DMS114 treated with DMSO at 0.1 percent for 48 hours (cell line): Measurements from ENCODE around the gene HECW1.
"Not testable (repeated sequence)": the region's sequence is repeated elsewhere in the genome, so short reads cannot be mapped to it uniquely, and the experiment has no call there.

Experiments
- DNase-seq: peaks from one replicate; lab custom pipeline; 2025; ENCODE audit not compliant: unreplicated experiment; lab: John Stamatoyannopoulos, UW

Gene HECW1

DNA sequence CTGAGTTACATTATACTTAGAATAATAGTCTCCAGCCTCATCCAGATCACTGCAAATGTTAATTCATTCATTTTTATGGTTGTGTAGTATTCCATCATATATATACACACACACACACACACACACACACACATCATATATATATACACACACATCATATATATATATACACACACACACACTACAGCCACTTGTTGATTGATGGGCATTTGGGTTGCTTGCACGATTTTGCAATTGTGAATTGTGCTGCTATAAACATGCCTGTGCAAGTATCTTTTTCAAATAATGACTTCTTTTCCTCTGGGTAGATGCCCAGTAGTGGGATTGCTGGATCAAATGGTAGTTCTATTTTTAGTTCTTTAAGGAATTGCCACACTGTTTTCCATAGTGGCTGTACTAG, 233.2 kb downstream of the HECW1 start:
- not testable (repeated sequence) for DNase-seq

DNA sequence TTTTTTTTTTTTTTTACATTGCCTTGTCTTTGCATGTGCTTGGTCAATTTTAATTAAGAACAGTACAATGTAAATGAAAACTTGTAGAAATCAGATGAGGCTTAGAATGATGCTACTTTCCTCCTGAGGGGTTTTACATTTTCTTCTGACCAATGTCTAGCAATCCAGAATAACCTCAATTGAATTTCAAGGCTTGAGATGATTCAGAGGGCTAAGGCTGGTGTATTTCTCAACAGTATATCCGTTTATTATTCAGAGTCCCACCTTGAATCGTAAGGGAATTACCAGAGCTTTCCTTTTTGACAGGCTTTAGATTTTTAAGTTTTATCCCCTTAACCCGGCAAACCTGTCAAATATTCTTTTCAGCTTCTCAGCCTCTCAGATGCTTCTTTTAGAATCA, 239.2 kb downstream of the HECW1 start:
- DNase-seq: no peak

DNA sequence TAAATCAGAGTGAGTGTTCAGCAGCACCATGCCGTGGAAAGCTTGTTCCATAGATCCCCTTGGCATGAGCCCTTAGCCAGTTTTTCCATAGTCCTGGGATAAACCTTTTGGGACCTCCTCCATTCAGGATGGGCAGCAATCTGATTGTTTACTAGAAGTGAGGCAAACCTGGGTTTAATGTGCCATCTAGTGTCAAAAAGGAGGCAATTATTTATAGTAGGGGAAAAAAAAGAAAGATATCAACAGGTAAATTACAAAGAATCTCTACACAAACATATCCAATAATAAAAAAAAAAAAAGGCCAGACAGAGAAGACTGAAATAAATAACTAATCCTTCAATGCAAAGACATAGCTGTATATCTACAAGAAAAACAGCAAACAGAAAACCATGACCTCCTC, 241.5 kb downstream of the HECW1 start:
- no peak for DNase-seq

DNA sequence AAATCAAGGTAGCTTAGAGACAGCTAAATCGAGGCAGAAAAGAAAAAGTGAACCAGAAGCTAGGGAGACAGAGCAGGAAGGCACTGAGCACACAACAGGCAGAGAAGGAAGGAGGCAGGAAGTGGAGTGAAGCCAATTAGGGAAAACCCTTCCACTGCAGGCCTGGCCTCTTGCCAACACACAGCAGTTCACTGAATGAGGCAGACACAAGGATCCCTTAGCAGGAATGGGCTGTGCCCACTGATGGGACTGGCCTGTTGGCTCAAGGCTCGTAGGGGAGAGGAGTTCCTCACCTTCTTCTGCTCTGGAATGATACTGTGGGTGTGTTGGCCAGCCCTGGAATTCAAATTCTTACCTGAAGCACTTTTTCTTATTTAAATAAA, 250.2 kb downstream of the HECW1 start:
- DNase-seq: no peak

DNA sequence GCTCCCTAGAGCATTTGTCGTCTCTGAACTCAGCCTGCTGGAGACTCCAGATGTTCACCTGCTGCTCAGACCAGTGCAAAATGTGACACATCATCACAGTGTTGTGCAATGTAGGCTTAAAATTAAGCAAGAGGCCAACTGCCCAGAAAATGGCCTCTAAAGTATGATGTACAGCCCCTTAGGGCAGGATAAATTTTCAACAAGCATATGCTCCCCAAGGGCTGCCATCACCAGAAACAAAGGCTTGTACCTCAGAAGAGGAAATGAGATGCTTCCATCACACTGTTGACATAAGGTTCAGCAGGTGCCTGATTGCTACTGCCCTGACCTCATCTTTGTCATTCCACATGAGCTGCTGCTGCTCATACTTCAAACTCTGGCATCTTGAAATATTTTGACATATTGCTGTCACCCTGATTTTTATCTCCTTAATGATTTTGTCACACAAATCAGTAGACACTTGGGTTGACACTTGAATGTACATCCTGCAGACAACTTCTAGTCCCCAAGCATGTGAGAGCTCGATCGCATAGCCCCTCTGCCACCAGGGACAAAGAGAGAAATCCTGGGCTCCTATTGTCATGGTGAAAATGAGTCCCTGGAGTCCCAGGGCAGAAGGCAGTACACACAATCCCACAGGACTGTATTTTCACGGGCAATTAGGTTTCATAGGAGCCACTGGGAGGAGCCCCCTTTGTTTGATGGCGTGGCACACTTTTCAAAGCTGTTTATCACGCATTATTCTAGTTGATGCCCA, 250.8 kb downstream of the HECW1 start:
- no peak for DNase-seq

DNA sequence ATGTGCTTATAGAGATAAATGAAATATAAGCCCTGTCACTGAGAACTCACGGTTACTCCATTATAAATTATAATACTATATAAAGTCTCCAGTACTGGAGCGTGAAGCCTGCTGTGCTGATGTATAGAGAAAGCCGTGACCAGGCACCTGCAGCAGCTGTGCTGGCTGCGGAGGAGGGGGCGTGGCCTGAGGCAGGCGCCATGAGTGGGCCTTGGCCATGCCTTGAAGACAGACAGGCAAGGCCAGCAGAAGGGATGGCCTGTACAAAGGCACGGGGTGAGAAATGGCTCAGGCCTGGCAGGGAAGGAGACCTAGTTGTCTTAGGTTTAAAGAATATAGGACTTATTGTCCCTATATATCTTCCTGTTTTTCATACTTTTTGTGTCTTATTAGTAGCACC, 251.9 kb downstream of the HECW1 start:
- no peak for DNase-seq

DNA sequence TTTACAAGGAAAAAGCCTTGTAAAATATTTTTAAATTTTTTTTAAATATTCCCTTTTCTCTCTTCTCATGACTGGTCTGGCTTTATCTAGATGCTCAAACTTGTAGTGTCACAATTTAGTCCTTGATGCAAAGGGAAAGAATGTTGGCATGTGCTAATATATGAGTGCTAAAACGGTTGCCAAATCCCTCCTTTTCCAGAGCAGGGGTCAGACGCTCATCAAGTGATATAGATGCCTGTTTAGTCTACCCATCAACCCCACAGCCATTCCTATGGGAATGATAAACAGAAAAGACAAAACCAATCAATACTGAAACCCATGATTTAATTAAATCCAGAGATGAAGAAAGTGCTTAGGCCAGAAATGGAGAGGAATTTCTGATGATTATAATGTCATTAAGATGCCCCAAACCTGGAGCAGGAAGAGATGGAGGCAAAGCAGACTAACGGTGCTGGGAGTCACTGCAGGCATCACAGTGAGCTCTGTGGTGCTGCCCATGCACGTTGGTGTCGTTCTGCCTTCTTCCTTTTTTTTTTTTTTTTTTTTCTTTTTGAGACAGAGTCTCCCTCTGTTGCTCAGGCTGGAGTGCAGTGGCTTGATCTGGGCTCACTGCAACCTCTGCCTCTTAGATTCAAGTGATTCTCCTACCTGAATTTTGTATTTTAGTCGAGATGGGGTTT, 260.4 kb downstream of the HECW1 start:
- no peak for DNase-seq

DNA sequence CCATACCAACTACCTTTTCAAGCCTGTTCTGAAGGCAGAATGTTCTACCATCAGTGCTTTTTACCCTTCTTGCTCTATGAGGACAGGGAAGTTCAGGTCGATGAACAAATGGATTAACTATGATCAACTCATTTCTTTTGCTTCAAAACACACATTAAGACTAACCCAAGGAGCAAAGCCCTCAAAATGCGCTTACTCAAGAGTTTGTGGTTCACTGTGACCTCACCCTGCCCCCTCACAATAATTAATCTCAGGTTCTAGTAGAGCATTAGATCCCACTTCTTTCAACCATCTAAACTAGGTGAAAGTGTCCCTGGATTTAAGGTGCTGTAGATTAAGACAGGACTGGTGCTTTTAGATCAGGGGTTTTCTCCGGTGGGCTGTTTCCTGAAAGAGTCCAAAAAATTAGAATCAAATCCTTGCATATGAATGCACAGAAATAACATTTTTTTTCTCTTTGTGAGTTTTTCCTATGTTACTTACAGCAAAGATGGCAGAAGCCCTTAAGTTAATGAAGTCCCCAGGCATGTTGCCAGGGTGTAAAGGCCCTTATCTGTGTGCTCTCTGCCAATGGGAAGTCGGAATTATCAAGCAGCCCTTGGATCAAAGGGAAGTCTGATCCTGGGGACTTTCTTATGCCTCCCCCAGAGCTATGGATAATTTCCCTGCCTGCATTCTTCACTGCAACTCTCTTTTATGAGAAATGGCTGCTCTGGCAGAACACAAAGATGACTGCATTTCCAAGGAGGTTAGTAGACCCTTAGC, 264.9 kb downstream of the HECW1 start:
- no peak for DNase-seq

DNA sequence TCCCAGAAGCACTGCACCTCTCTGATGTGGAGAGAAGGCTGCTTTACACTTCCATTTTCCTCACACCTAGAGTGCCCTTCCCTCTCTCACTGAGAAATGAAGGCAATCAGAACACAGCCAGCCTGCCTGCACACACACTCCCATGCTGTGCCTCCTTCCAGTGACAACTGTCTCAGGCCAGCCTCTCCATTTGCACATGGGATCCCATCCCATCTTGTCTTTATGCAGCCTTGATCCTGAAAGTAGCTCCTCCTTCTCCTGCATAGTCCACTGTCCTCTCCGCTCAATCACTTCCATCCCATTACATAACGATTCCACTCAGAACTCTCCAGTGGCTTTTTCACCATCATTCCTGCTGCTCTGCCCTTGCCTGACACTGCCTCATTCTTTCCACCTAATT, 266.8 kb downstream of the HECW1 start:
- DNase-seq: no peak

DNA sequence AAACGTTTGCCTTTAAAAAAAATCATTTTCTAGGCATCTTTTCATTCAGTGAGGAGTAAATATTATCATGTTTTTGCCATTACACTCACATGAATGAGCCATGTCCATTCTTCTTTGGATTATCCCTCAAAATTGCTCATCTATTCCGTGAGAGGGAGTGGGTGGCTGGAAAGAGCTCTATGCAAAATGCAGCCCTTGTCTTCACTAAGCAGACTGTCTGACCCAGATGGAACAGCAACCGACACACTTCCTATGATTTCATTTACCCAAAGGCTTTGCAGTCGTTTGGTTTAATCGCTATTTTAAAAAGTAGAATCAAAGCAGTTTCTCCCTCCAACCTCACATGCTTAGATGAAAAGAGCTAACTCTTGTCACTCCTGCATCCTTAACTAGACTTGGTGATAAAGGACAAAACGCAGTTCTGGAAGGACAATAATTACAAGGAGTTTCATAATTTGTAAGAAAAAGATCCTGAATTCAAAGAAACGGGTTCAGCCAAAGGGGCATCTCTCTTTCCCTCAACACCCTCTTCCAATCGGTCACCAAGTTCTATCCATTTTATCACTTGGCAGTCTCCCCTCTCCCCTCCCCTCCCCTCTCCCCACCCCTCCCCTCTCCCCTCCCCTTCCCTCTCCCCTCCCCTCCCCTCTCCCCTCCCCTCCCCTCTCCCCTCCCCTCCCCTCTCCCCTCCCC, 272.3 kb downstream of the HECW1 start:
- DNase-seq: no peak

DNA sequence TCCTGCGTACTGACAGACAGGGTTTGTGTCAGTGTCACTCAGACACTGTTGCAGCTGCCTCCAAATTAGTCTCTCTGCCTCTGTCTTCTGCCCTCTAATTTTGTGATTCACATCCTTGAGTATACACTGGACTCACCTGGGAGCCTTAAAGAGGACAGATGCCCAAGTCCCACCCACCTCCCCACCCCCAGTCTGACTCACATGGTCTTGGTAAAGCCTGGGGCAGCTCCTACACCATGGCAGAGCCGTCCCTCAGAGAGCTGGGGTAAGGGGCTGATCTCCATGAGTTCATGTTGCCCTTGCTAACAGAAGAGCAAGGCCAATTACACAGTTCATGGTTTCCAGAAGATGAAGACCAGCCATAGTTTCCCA, 272.8 kb downstream of the HECW1 start:
- DNase-seq: no peak

DNA sequence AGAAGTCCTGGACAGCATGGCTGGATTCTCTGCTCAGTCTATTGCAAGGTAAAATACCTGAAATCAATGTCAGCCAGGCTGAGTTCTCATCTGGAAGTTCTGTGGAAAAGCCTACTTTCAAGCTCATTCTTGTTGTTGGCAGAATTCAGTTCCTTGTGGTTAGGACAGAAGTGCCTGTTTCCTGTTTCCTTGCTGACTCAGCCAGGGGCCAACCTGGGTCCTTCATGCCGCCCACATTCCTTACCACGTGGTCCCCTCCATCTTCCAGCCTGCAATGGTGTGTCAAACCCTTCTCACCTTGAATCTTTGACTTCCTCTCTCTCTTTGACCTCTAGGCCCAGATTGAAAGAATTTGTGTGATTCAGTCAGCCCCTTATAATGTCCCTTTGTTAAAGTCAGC, 273.4 kb downstream of the HECW1 start:
- no peak for DNase-seq

DNA sequence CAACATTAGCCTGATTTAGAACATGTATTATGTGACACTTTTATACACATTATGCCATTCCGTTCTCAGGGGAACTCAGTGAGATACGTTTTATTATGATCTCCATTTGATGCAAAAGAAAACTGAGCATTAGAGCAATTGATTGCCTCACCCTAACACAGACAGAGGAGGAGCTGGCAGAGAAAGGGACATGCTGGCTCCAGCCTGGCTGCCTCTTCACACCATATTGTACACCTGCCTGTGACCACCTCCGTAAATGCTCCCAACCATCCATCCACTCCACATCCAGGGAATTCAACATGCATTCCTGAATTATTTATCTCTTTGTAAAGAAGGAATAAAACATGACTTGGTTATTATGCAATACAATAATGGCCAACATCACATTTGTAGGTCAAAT, 275.5 kb downstream of the HECW1 start:
- no peak for DNase-seq

DNA sequence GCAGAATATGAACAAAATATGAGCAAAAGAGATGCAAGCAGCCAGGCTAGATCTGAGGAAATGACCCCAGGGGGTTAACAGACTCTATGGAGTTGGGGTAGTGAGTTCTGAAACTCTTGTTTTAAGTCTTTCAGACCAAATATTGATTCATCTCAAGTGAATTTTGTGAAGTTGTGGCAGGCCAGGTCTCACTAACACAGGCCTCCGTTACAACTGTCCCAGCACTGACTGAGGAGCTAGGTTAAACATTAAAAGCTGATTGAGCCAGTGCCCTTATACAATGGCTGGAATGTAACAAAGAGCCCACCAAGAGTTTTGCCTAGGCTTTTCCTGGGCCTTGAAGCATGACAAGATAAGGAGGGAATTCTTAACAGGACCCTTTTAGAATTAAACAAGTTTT, 278.1 kb downstream of the HECW1 start:
- no peak for DNase-seq

DNA sequence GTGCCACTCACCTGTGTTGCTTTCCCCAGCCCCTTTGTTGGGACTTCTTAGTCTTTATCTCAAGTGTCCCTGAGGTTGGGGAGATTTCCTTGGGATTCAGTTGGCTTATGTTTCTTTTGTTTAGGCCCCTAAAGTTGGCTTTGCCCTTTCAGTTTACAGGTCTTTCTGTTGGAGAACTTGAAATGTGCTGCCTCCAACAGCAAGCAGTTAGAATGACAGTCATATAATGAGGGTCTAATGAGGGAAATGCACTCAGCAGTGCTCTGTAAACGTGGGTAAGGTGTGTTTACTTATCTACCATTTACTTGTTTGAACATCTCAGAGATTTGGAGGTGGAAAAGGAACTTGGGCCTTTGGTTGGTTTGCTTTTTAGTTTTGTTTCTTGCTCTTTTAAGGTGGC, 279.1 kb downstream of the HECW1 start:
- DNase-seq: no peak

DNA sequence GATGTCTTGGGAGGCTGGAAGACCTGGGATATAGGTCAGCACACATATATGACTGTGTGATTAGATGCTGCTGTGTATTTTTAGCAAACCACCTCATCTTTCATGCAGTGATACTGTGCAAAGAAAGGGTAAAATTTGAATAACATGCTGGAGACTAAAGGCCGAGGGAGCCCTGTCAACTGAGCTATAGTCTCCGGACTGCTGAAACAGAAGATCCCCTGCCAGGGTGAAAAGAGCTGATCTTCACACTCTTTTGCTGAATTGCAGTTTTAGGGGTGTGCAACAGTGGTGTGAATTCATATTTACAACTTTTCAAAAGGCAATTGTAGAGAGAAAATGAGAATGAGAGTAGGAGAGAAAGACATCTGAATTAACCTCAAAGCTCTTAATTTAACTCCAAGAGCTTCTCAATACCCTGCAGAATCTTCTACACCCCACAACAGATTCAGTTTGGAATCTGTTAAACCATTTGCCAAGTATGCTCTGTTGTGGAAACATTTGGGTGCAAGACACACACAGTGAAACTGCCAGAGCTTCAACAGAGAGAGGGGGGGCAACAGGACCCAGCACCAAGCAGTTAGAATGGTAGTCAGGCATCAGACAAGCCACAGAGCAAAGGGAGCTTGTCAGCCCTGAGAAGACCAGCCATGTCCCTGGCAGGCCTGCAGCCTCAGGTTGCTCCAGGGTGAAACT, 280.3 kb downstream of the HECW1 start:
- DNase-seq: no peak

DNA sequence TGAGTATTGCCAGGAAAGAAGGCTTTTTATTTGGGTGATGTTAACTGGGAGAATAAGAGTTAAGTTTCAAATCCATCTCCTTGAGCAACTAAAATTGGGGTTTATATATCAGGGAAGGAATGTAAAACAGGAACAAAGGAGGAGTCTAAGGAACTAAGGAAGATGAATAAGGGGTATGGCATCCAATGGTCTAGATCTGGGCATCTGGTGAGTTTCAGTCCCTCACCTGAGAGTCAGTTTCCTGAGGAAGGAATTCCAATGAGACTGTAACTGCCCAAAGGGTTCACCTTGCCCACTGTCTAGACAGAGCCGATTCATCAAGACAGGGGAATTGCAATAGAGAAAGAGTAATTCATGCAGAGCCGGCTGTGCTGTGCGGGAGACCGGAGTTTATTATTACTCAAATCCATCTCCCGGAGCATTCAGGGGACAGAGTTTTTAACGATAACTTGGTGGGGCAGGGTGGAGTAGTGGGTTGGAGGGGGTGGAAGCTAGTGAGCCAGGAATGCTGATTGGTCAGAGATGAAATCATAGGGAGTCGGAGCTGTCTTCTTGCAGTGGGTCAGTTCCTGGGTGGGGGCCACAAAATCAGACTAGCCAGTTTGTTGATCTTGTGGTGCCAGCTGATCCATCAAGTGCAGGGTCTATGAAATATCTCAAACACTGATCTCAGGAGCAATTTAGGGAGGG, 282.1 kb downstream of the HECW1 start:
- DNase-seq: no peak

DNA sequence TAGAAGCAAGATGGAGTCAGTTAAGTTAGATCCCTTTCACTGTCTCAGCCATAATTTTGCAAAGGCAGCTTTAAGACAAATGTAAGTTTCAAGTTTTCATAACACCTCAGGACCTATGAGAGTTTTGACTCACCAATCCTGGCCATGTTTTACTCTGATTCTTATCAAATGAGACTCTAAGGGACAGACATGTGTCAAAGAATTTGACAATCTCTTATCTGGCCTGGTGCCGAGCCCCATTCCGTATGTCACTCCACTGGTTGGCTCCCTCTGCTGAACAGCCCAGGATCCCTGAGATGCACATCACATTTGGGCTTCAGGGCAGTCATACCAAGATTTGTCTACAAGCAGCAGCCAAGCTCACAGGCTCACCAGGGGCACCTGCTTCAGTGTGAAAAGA, 282.9 kb downstream of the HECW1 start:
- DNase-seq: no peak

DNA sequence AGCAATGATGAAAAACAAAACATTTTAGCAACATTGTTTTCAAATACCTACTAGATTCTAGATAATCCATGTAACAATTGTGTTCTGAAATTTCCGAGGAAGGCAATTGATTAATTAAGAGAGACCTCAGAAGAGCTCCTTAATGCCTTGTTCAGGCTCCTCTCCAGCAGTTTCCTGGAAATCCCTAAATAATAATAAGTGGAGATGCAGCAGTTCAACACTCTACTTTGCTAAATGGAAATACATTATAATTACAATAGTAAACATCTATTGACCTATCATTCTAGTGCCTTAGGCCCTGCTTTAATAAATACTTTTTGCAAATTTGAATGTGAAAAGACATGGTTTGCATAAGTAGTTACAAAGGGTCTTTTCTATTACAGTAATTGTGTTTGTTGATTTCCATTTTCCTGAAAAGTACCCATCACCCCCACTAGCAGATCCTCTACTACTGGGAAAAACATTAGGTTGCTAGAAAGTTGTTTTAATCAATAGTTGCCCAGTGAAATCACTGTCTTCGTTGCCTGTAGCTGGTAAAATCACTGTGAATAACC, 283.8 kb downstream of the HECW1 start:
- no peak for DNase-seq

DNA sequence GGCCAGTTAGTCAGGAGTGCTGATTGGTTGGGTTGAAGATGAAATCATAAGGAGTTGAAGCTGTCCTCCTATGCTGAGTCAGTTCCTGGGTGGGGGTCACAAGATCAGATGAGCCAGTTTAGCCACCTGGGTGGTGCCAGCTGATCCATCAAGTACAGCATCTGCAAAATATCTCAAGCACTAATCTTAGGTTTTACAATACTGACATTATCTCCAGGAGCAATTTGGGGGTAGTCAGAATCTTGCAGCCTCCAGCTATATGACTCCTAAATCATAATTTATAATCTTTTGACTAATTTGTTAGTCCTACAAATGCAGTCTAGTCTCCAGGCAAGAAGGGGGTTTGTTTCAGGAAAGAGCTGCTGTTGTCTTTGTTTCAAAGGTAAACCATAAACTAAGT, 286.4 kb downstream of the HECW1 start:
- no peak for DNase-seq
